Breast epithelium (tissue), 4 donors: ENCODE results near the gene SLC2A13. TPM values are rescaled to one million over a fixed set of nuclear protein-coding genes. Genes with fewer than 3 reads are reported as not detected.

Source experiments
- DNase-seq, 2 donors: peaks; one replicate each; pipeline ENCODE4 v3.0.0-alpha.2; 2019; ENCODE audit warnings: low spot score in 2 of 2
- H3K27ac ChIP-seq, 2 donors: fragments of 200-600 bp; sonication (generic) in 1 of 2; one replicate each; pipeline ENCODE4 v1.5.1; 2016 to 2019; ENCODE audit warnings: mild to moderate bottlenecking in 1 of 2
- H3K27me3 ChIP-seq, 2 donors: fragments of 200-600 bp; sonication (generic) in 1 of 2; one replicate each; pipeline versions ENCODE4 v1.5.1 to v1.6.0; 2017 to 2019; ENCODE audit warnings: control low read depth in 1 of 2, mild to moderate bottlenecking in 1 of 2
- H3K36me3 ChIP-seq: fragments of 200-600 bp; one replicate; pipeline ENCODE4 v1.5.1; 2019
- H3K4me1 ChIP-seq, 2 donors: fragments of 200-600 bp; sonication (generic); one replicate each; pipeline ENCODE4 v1.5.1; 2016 to 2019; ENCODE audit warnings: control low read depth in 1 of 2
- H3K4me3 ChIP-seq, 3 donors: fragments of 200-600 bp; sonication (generic); 1 replicate in 2 of 3; 2 replicates in 1 of 3; pipeline ENCODE4 v1.5.1; 2016 to 2019; ENCODE audit warnings: mild to moderate bottlenecking in 3 of 3, moderate library complexity in 2 of 3
- H3K9me3 ChIP-seq, 2 donors: fragments of 200-600 bp; sonication (generic) in 1 of 2; one replicate each; pipeline ENCODE4 v1.5.1; 2016 to 2019; ENCODE audit warnings: control low read depth in 1 of 2
- CTCF ChIP-seq, 3 donors: fragments of 450-650 bp; IDR thresholded peaks; one replicate each; pipeline ENCODE4 v1.5.1; 2016 to 2017; ENCODE audit warnings: antibody characterized with exemption in 3 of 3, mild to moderate bottlenecking in 3 of 3, moderate library complexity in 3 of 3
- POLR2A ChIP-seq: fragments of 450-650 bp; IDR thresholded peaks from one replicate; pipeline ENCODE4 v1.6.1; 2016; ENCODE audit warnings: antibody characterized with exemption, mild to moderate bottlenecking, moderate library complexity
- POLR2AphosphoS5 ChIP-seq, 3 donors: sonication (generic); formaldehyde crosslinking; IDR thresholded peaks; one replicate each; pipeline ENCODE4 v1.6.1; 2017; ENCODE audit warnings: antibody characterized with exemption in 3 of 3
- intact Hi-C: fragments of 100-400 bp; cut with DNase I; formaldehyde crosslinking; loops from one replicate; pipeline ENCODE4 v1.15.1; 2023; ENCODE audit warnings: low total_unique reads
- total RNA-seq, 3 donors: library from RNA; depleted of rRNA; stranded (reverse); fragments of >200 nt; gene quantifications; one replicate each; pipeline ENCODE4 v1.1.0, GENCODE V29; 2016

Gene SLC2A13
- total RNA-seq, 3 donors from 2014 or later: 17.1 to 32.2 (median 22.0) TPM

DNA sequence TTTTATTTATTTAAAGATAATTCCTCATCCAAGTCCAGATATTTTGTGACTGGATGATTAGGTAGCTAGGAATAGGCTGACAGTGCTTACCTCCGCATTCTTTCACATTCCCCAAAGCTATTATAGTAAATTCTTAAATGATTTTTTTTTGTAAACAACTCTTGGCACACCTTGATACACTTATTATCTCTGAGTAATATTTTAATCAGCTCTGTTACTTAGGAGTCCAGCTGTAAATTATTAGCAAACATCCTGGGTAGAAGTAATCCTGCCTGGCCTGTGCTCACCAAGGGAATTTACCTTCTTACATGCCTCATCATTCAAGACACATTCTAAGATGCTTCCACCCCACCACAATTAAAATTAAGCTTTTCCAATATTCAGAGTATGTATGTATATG is 186.1 kb downstream of the SLC2A13 start:
- Histone ChIP-seq H3K4me1 (no peaks in the 10 kb centered on the region), H3K36me3 (no peaks in the 10 kb centered on the region), H3K9me3 (no peaks in the 10 kb centered on the region), H3K4me3 (no peak overlapping the region), H3K27me3 (no peaks in the 10 kb centered on the region), H3K27ac (no peak overlapping the region)
- no peak for TF ChIP-seq POLR2A
- no peak for TF ChIP-seq CTCF (IDR thresholded peaks at IDR 0.05)
- TF ChIP-seq POLR2AphosphoS5 (IDR thresholded peaks at IDR 0.05): no peak
- DNase-seq: no peak
- intact Hi-C loops: no loop called here

- Histone ChIP-seq H3K4me3 (no peak overlapping the region), H3K36me3 (no peaks in the 10 kb centered on the region), H3K4me1 (no peaks in the 10 kb centered on the region), H3K27me3 (no peaks in the 10 kb centered on the region), H3K27ac (no peak overlapping the region), H3K9me3 (no peaks in the 10 kb centered on the region)
- no peak for DNase-seq
- TF ChIP-seq POLR2A (no peak), POLR2AphosphoS5 (IDR thresholded peaks at IDR 0.05) (no peak), CTCF (IDR thresholded peaks at IDR 0.05) (no peak)
- intact Hi-C loops: no loop called here
Measured at GRCh38 chr12:39915249-39915648, 190.6 kb downstream of the SLC2A13 start.

- peak overlapping the region; percentile 48 to 72 for H3K27ac ChIP-seq
Measured at GRCh38 chr12:39912211-39912980, 193.5 kb downstream of the SLC2A13 start.

DNA sequence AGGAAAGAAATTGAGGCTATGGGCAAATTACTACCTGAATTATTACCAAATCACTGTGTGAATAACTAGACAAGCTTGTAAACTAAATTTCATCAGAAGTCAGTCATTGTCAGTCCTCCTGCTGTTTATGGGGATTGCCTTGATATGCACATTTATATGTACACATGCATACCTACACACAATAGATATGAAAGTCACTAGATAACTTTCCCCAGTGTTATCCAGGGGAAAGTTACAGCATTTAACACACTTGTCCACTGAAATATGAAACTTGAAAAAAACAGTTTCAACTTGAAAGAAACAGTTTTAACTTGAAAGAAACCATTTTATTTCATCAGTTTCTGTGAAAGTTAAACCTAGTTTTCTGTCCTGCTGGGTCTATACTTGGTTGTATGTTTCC is 199.6 kb downstream of the SLC2A13 start:
- no peak for TF ChIP-seq POLR2AphosphoS5 (IDR thresholded peaks at IDR 0.05)
- TF ChIP-seq CTCF (IDR thresholded peaks at IDR 0.05): no peak
- TF ChIP-seq POLR2A: no peak
- H3K36me3 ChIP-seq: no peaks in the 10 kb centered on the region
- no peak for DNase-seq
- H3K9me3 ChIP-seq: no peaks in the 10 kb centered on the region
- H3K4me1 ChIP-seq: no peaks in the 10 kb centered on the region
- no peaks in the 10 kb centered on the region for H3K27me3 ChIP-seq
- H3K4me3 ChIP-seq: no peak overlapping the region
- intact Hi-C loops: no loop called here
- no peak overlapping the region for H3K27ac ChIP-seq

More at GRCh38 chr12:39912211-39912980, 193.5 kb downstream of the SLC2A13 start:
- no peaks in the 10 kb centered on the region for H3K27me3 ChIP-seq
- intact Hi-C loops: no loop called here
- TF ChIP-seq POLR2AphosphoS5 (IDR thresholded peaks at IDR 0.05) (no peak), POLR2A (no peak), CTCF (IDR thresholded peaks at IDR 0.05) (no peak)
- no peaks in the 10 kb centered on the region for H3K4me1 ChIP-seq
- peak; percentile 81 to 90 for DNase-seq
- H3K36me3 ChIP-seq: no peaks in the 10 kb centered on the region
- H3K9me3 ChIP-seq: no peaks in the 10 kb centered on the region
- no peak overlapping the region for H3K4me3 ChIP-seq

DNA sequence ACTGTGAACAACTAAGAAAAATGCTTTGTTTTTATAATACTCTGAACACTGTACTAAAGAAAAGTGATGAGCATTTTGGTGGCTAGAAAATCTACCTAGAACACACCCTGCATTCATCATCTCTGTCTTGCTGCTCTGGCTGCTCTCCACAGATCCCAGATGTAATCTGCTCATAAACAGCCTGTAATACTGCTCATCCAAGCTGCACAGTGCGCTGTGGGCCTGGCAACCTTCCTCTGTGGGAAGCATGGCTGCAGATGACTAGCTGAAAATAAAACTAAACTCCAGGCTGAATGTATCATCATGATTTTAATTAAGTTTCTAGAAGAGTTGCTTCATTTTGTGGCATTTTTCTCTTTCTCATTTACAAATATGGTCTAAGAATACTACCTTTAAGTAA is 200.7 kb downstream of the SLC2A13 start:
- H3K4me3 ChIP-seq: no peak overlapping the region
- peak overlapping the region in 1 of 2 donors; percentile 8 for H3K27ac ChIP-seq
- no peak for TF ChIP-seq CTCF (IDR thresholded peaks at IDR 0.05)
- no peak for TF ChIP-seq POLR2A
- TF ChIP-seq POLR2AphosphoS5 (IDR thresholded peaks at IDR 0.05): no peak
- peak; percentile 41 to 71 for DNase-seq
- H3K36me3 ChIP-seq: no peaks in the 10 kb centered on the region
- intact Hi-C loops: no loop called here
- H3K4me1 ChIP-seq: no peaks in the 10 kb centered on the region
- no peaks in the 10 kb centered on the region for H3K27me3 ChIP-seq
- H3K9me3 ChIP-seq: no peaks in the 10 kb centered on the region
